A549 (cell line): Measurements from ENCODE around the gene KCNMA1. TPM values are rescaled to one million over a fixed set of nuclear protein-coding genes. Genes with fewer than 3 reads are reported as not detected.

Experiments
- ATAC-seq, 2 experiments: fragments of 200-7000 bp in 1 of 2; fragments of >200 bp in 1 of 2; cut with Nextera tagmentation in 1 of 2; cut with Tn5 transposase in 1 of 2; 3 replicates each; pipeline versions ENCODE4 v1.8.0 to v1.9.1; 2018 to 2020; ENCODE audit warnings: mild to moderate bottlenecking in 1 of 2, moderate library complexity in 1 of 2
- CTCF ChIA-PET: fragments of 300-600 bp; sonication (Branson Sonifier 250); formaldehyde crosslinking; extraction: SDS; loops from one replicate; lab custom pipeline; 2021; ENCODE audit warnings: antibody characterized with exemption, inconsistent platforms; lab: Yijun Ruan, JAX
- POLR2A ChIA-PET: fragments of 350-600 bp; formaldehyde crosslinking; extraction: SDS; loops from one replicate; lab custom pipeline; 2021; ENCODE audit warnings: antibody characterized with exemption, inconsistent platforms; lab: Yijun Ruan, JAX
- DNase-seq, 2 experiments: peaks; one replicate each; pipeline versions ENCODE4 v3.0.0 to v3.0.0-alpha.2; 2011 to 2016; ENCODE audit warnings: low read depth in 1 of 2, low spot score in 1 of 2
- FAIRE-seq: peaks from 2 replicates; lab custom pipeline; 2011; peaks lifted over from hg19 to GRCh38; lab: Jason Lieb, UNC
- H3K27ac ChIP-seq, 2 experiments: fragments of >200 bp; sonication (Bioruptor Twin); formaldehyde crosslinking; 3 replicates each; pipeline ENCODE4 v1.5.1; 2016 to 2017
- H3K4me1 ChIP-seq: fragments of >200 bp; sonication (Bioruptor Twin); formaldehyde crosslinking; 3 replicates; pipeline ENCODE4 v1.6.1; 2016
- H3K4me2 ChIP-seq: fragments of >200 bp; sonication (Bioruptor Twin); formaldehyde crosslinking; 3 replicates; pipeline ENCODE4 v1.6.1; 2016
- H3K4me3 ChIP-seq: fragments of >200 bp; sonication (Bioruptor Twin); formaldehyde crosslinking; 3 replicates; pipeline ENCODE4 v1.5.1; 2016
- H3K9me3 ChIP-seq: fragments of >200 bp; sonication (Bioruptor Twin); formaldehyde crosslinking; 3 replicates; pipeline ENCODE4 v1.6.1; 2016
- BCL3 ChIP-seq: fragments of >200 bp; sonication (Bioruptor Twin); formaldehyde crosslinking; IDR thresholded peaks from 3 replicates; pipeline ENCODE4 v1.6.1; 2016
- BHLHE40 ChIP-seq: IDR thresholded peaks from 2 replicates; pipeline ENCODE4 v1.6.1; 2012; ENCODE audit warnings: low read depth, low read length, inconsistent platforms
- CBX2 ChIP-seq: fragments of 200-600 bp; sonication (generic); IDR thresholded peaks from 2 replicates; pipeline ENCODE4 v1.6.1; 2016; ENCODE audit warnings: low read depth, mild to moderate bottlenecking, borderline replicate concordance
- CBX8 ChIP-seq: fragments of 200-600 bp; sonication (generic); IDR thresholded peaks from 2 replicates; pipeline ENCODE4 v1.6.1; 2016
- CEBPB ChIP-seq, 2 experiments: fragments of >200 bp in 1 of 2; sonication (Bioruptor Twin) in 1 of 2; formaldehyde crosslinking in 1 of 2; IDR thresholded peaks; 2 replicates each; pipeline ENCODE4 v1.6.1; 2012 to 2016
- CHD2 ChIP-seq: fragments of 150-350 bp; IDR thresholded peaks from 2 replicates; pipeline ENCODE4 v1.6.1; 2014; ENCODE audit warnings: low read length; ENCODE audit not compliant: partially characterized antibody
- CTCF ChIP-seq: fragments of >200 bp; sonication (Bioruptor Twin); formaldehyde crosslinking; IDR thresholded peaks from 3 replicates; pipeline ENCODE4 v1.5.1; 2016
- EHF ChIP-seq: fragments of 250-450 bp; sonication (Bioruptor Pico); IDR thresholded peaks from 2 replicates; pipeline ENCODE4 v1.5.0; 2020; ENCODE audit warnings: mild to moderate bottlenecking
- ELK1 ChIP-seq: fragments of 150-350 bp; IDR thresholded peaks from 2 replicates; pipeline ENCODE4 v1.6.1; 2014; ENCODE audit warnings: low read depth, mild to moderate bottlenecking, low read length
- EP300 ChIP-seq, 2 experiments: fragments of >200 bp; sonication (Bioruptor Twin); formaldehyde crosslinking; IDR thresholded peaks; 2 replicates in 1 of 2; 3 replicates in 1 of 2; pipeline ENCODE4 v1.6.1; 2016 to 2017
- FOSL2 ChIP-seq, 2 experiments: fragments of 450-650 bp in 1 of 2; fragments of >200 bp in 1 of 2; sonication (Bioruptor Twin) in 1 of 2; formaldehyde crosslinking; IDR thresholded peaks; 2 replicates each; pipeline versions ENCODE4 v1.5.0 to v1.6.1; 2016 to 2020; ENCODE audit warnings: mild to moderate bottlenecking in 1 of 2, moderate library complexity in 1 of 2
- FOXS1 ChIP-seq: fragments of 250-450 bp; sonication (Bioruptor Pico); IDR thresholded peaks from 2 replicates; pipeline ENCODE4 v1.5.0; 2020; ENCODE audit warnings: mild to moderate bottlenecking, moderate library complexity
- GATA3 ChIP-seq: IDR thresholded peaks from 2 replicates; pipeline ENCODE4 v1.6.1; 2012; ENCODE audit warnings: borderline replicate concordance
- HOXA7 ChIP-seq: fragments of 250-450 bp; sonication (Bioruptor Pico); IDR thresholded peaks from 2 replicates; pipeline ENCODE4 v1.5.0; 2020; ENCODE audit warnings: mild to moderate bottlenecking, moderate library complexity
- HOXB13 ChIP-seq: fragments of 250-450 bp; sonication (Bioruptor Pico); IDR thresholded peaks from 2 replicates; pipeline ENCODE4 v1.5.0; 2020; ENCODE audit warnings: low read depth, mild to moderate bottlenecking, moderate library complexity
- JUNB ChIP-seq: fragments of >200 bp; sonication (Bioruptor Twin); formaldehyde crosslinking; IDR thresholded peaks from 2 replicates; pipeline ENCODE4 v1.6.1; 2016
- MAZ ChIP-seq: fragments of 150-350 bp; IDR thresholded peaks from 2 replicates; pipeline ENCODE4 v1.6.1; 2014; ENCODE audit warnings: antibody characterized with exemption, low read depth, low read length, borderline replicate concordance
- MYC ChIP-seq: IDR thresholded peaks from 2 replicates; pipeline ENCODE4 v1.6.1; 2012; ENCODE audit warnings: mild to moderate bottlenecking, inconsistent platforms, low read length, improper control_type of control experiment, borderline replicate concordance
- NPAS2 ChIP-seq: fragments of 250-450 bp; sonication (Bioruptor Pico); IDR thresholded peaks from 2 replicates; pipeline ENCODE4 v1.8.0; 2022; ENCODE audit warnings: mild to moderate bottlenecking, moderate library complexity, borderline replicate concordance
- NR3C1 ChIP-seq: fragments of >200 bp; sonication (Bioruptor Twin); formaldehyde crosslinking; IDR thresholded peaks from 3 replicates; pipeline ENCODE4 v1.6.1; 2017
- RAD21 ChIP-seq, 2 experiments: fragments of >200 bp in 1 of 2; sonication (Bioruptor Twin) in 1 of 2; formaldehyde crosslinking in 1 of 2; IDR thresholded peaks in 1 of 2; conservative IDR thresholded peaks in 1 of 2; 2 replicates in 1 of 2; 3 replicates in 1 of 2; pipeline ENCODE4 v1.6.1; 2012 to 2018; ENCODE audit warnings: inconsistent platforms in 1 of 2
- REST ChIP-seq: fragments of 200-600 bp; sonication (generic); IDR thresholded peaks from 2 replicates; pipeline ENCODE4 v1.6.1; 2016; ENCODE audit warnings: antibody characterized with exemption, mild to moderate bottlenecking, moderate library complexity
- SREBF2 ChIP-seq: fragments of 450-650 bp; IDR thresholded peaks from 2 replicates; pipeline ENCODE4 v1.6.1; 2014; ENCODE audit warnings: mild to moderate bottlenecking, moderate library complexity
- ZC3H11A ChIP-seq: fragments of 450-650 bp; IDR thresholded peaks from 2 replicates; pipeline ENCODE4 v1.6.1; 2014; ENCODE audit warnings: antibody characterized with exemption, mild to moderate bottlenecking
- ZNF302 ChIP-seq: fragments of 250-450 bp; sonication (Bioruptor Pico); IDR thresholded peaks from 2 replicates; pipeline ENCODE4 v1.9.0; 2021; ENCODE audit warnings: inconsistent platforms, mild to moderate bottlenecking, moderate library complexity
- ZSCAN20 ChIP-seq: fragments of 250-450 bp; sonication (Bioruptor Pico); IDR thresholded peaks from 2 replicates; pipeline ENCODE4 v1.8.0; 2022; ENCODE audit warnings: mild to moderate bottlenecking, moderate library complexity
- WGBS: methylation state at CpG from one replicate; pipeline ENCODE4 v1.1.6; 2017; ENCODE audit errors: missing lambda C conversion rate; 5-methylcytosine and 5-hydroxymethylcytosine counted together
- polyA plus RNA-seq, 4 experiments: library from polyadenylated mRNA; depleted of rRNA in 3 of 4; stranded (reverse); fragments of >200 nt; fragmentation: RNase III in 1 of 4; extraction: RNeasy Plus Mini Kit Qiagen cat#74134 plus additional on column Dnase treatment in 1 of 4; gene quantifications; 2 replicates in 3 of 4; 3 replicates in 1 of 4; pipeline ENCODE4 v1.2.3, GENCODE V29; 2011 to 2017

Gene KCNMA1
- polyA plus RNA-seq, 2 of the 4 experiments (the other 2 are of a cell fraction), result 14.9 to 30.6 TPM

GRCh38 chr10:76939933-76940468 is 697.6 kb downstream of the KCNMA1 start:
- no peak overlapping the region for H3K4me3 ChIP-seq
- H3K4me1 ChIP-seq, result no peaks in the 10 kb centered on the region
- FAIRE-seq (no peak), DNase-seq (no peak), ATAC-seq (no peak)
- WGBS, result 46% methylated on average over 2 of the region's 2 CpGs
- no peak for TF ChIP-seq REST
- TF ChIP-seq HOXB13 (CRISPR knock-in tag), result no peak
- no peak for TF ChIP-seq CHD2
- TF ChIP-seq NR3C1, result no peak
- no peak for TF ChIP-seq NPAS2 (CRISPR knock-in tag)
- ChIA-PET CTCF (no interaction called here), POLR2A (no interaction called here)
- no peaks in the 10 kb centered on the region for H3K9me3 ChIP-seq
- H3K4me2 ChIP-seq, result no peak overlapping the region
- H3K27ac ChIP-seq, result no peak overlapping the region

- FAIRE-seq, result no peak
- ChIA-PET POLR2A (no interaction called here), CTCF (no interaction called here)
- no peak for ATAC-seq
- no peak for DNase-seq
- Histone ChIP-seq H3K4me2 (no peak overlapping the region), H3K9me3 (no peaks in the 10 kb centered on the region), H3K4me1 (no peaks in the 10 kb centered on the region), H3K27ac (no peak overlapping the region), H3K4me3 (no peak overlapping the region)
- 25% methylated on average over 2 of the region's 2 CpGs for WGBS
- TF ChIP-seq FOXS1 (no peak), FOSL2 (IDR thresholded peaks at IDR 0.05) (no peak), FOSL2 (CRISPR knock-in tag; IDR thresholded peaks at IDR 0.05) (no peak), ZSCAN20 (CRISPR knock-in tag) (no peak), HOXB13 (CRISPR knock-in tag) (no peak), ZC3H11A (no peak), CEBPB (IDR thresholded peaks at IDR 0.05) (no peak), JUNB (no peak), GATA3 (no peak), SREBF2 (no peak), CBX2 (no peak), CHD2 (no peak)
- TF ChIP-seq, all 56 proteins: peak for 0
Measured at GRCh38 chr10:76937181-76937600, 700.4 kb downstream of the KCNMA1 start.

- ChIA-PET POLR2A (no interaction called here), CTCF (interaction anchor here (0.5 to 1.3 kb wide), 2 partner anchors 13 to 146 kb away, joined by 3 read pairs; no protein-coding TSS in a partner anchor)
- FAIRE-seq, result no peak
- no peaks in the 10 kb centered on the region for H3K9me3 ChIP-seq
- no peak for ATAC-seq
- no peak overlapping the region for H3K4me2 ChIP-seq
- H3K4me1 ChIP-seq, result no peaks in the 10 kb centered on the region
- H3K4me3 ChIP-seq, result no peak overlapping the region
- DNase-seq, result no peak
- 77% methylated on average over 4 of the region's 4 CpGs for WGBS
- H3K27ac ChIP-seq, result no peak overlapping the region
- TF ChIP-seq ELK1 (no peak), CTCF (no peak), MYC (no peak), RAD21 (conservative IDR thresholded peaks at IDR 0.05 in 1 of 2, IDR thresholded peaks at IDR 0.05 in 1 of 2) (no peak), EP300 (IDR thresholded peaks at IDR 0.05) (no peak), ZNF302 (CRISPR knock-in tag) (no peak), FOXS1 (no peak), EHF (no peak), CEBPB (IDR thresholded peaks at IDR 0.05) (no peak), HOXB13 (CRISPR knock-in tag) (no peak), MAZ (no peak), CBX8 (no peak), BCL3 (no peak), HOXA7 (no peak), BHLHE40 (no peak)
Measured at GRCh38 chr10:76935941-76936613, 701.5 kb downstream of the KCNMA1 start.
